HepG2 (cell line): ENCODE results near the gene PRKN.

ENCODE experiments used
- ARHGAP35 ChIP-seq: sonication (generic); formaldehyde crosslinking; IDR thresholded peaks from 2 replicates; pipeline ENCODE4 v1.9.0; 2022; ENCODE audit warnings: mild to moderate bottlenecking, inconsistent platforms, moderate library complexity, missing genetic modification reagents, borderline replicate concordance
- EP300 ChIP-seq, 3 experiments: sonication (generic) in 1 of 3; formaldehyde crosslinking in 1 of 3; IDR thresholded peaks; 2 replicates each; pipeline versions ENCODE4 v1.5.1 to v1.6.1; 2011 to 2020; ENCODE audit warnings: low read depth in 2 of 3, low read length in 2 of 3, borderline replicate concordance in 1 of 3, improper control_type of control experiment in 1 of 3, mild to moderate bottlenecking in 1 of 3, missing genetic modification reagents in 1 of 3, moderate library complexity in 1 of 3
- EZH2 ChIP-seq: conservative IDR thresholded peaks from 2 replicates; pipeline ENCODE4 v1.6.1; 2012; ENCODE audit warnings: mild to moderate bottlenecking, low read depth, low read length, moderate library complexity
- NONO ChIP-seq, 2 experiments: fragments of 450-650 bp in 1 of 2; sonication (generic) in 1 of 2; formaldehyde crosslinking in 1 of 2; IDR thresholded peaks in 1 of 2; conservative IDR thresholded peaks in 1 of 2; 2 replicates each; pipeline versions ENCODE4 v1.6.1 to v1.8.0; 2017 to 2022; ENCODE audit warnings: mild to moderate bottlenecking in 1 of 2, missing genetic modification reagents in 1 of 2, moderate library complexity in 1 of 2
- TAF1 ChIP-seq: sonication (generic); formaldehyde crosslinking; IDR thresholded peaks from 2 replicates; pipeline ENCODE4 v1.4.0; 2020; ENCODE audit warnings: missing genetic modification reagents
- TBP ChIP-seq: sonication (generic); formaldehyde crosslinking; IDR thresholded peaks from 2 replicates; pipeline ENCODE4 v1.5.0; 2020; ENCODE audit warnings: missing genetic modification reagents
- ZNF160 ChIP-seq: sonication (generic); formaldehyde crosslinking; IDR thresholded peaks from 2 replicates; pipeline ENCODE4 v1.8.0; 2022; ENCODE audit warnings: mild to moderate bottlenecking, inconsistent platforms, missing genetic modification reagents
- TF ChIP-seq, protein P1 (sequence below): sonication (generic); formaldehyde crosslinking; IDR thresholded peaks from 2 replicates; pipeline ENCODE4 v1.4.0; 2020; ENCODE audit warnings: missing genetic modification reagents
- TF ChIP-seq, protein P2 (sequence below): sonication (generic); formaldehyde crosslinking; IDR thresholded peaks from 2 replicates; pipeline ENCODE4 v1.5.0; 2020; ENCODE audit warnings: mild to moderate bottlenecking, missing genetic modification reagents, moderate library complexity
- TF ChIP-seq, protein P3 (sequence below), 2 experiments: fragments of 450-650 bp in 1 of 2; sonication (generic) in 1 of 2; formaldehyde crosslinking in 1 of 2; IDR thresholded peaks; 2 replicates each; pipeline versions ENCODE4 v1.6.1 to v1.8.0; 2016 to 2022; ENCODE audit warnings: antibody characterized with exemption in 1 of 2, mild to moderate bottlenecking in 1 of 2, missing genetic modification reagents in 1 of 2
- TF ChIP-seq, protein P4 (sequence below): sonication (generic); formaldehyde crosslinking; IDR thresholded peaks from 2 replicates; pipeline ENCODE4 v1.5.1; 2020; ENCODE audit warnings: missing genetic modification reagents, mild to moderate bottlenecking, borderline replicate concordance

DNA sequence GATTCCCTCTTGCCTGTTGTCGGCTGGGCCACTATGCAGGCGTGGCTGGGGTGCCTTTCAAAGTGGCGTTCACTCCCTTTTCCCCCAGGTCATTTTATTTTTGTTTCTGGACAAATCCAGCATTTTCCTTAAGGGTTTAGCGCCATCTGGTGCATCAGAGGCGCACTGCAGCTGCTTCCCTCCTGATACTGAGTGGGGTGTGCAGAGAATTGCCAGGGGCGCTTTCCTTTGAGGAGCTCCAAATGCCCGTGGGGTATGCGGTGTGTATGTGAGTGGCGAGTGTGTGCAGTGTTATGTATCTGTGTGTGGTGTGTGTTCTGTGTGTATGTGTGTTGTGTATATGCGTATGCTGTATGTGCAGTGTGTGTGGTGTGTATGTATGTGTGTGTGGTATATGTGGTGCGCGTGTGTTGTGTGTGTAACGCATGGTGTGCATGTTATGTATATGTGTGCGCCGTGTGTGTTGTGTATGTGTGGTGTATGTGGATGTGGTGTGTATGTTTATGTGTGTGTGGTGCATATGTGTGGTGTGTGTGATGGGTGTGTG, 1353.6 kb downstream of the PRKN start:
- TF ChIP-seq, protein P1, sequence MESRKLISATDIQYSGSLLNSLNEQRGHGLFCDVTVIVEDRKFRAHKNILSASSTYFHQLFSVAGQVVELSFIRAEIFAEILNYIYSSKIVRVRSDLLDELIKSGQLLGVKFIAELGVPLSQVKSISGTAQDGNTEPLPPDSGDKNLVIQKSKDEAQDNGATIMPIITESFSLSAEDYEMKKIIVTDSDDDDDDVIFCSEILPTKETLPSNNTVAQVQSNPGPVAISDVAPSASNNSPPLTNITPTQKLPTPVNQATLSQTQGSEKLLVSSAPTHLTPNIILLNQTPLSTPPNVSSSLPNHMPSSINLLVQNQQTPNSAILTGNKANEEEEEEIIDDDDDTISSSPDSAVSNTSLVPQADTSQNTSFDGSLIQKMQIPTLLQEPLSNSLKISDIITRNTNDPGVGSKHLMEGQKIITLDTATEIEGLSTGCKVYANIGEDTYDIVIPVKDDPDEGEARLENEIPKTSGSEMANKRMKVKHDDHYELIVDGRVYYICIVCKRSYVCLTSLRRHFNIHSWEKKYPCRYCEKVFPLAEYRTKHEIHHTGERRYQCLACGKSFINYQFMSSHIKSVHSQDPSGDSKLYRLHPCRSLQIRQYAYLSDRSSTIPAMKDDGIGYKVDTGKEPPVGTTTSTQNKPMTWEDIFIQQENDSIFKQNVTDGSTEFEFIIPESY (CRISPR knock-in tag) = no peak
- TF ChIP-seq, protein P2, sequence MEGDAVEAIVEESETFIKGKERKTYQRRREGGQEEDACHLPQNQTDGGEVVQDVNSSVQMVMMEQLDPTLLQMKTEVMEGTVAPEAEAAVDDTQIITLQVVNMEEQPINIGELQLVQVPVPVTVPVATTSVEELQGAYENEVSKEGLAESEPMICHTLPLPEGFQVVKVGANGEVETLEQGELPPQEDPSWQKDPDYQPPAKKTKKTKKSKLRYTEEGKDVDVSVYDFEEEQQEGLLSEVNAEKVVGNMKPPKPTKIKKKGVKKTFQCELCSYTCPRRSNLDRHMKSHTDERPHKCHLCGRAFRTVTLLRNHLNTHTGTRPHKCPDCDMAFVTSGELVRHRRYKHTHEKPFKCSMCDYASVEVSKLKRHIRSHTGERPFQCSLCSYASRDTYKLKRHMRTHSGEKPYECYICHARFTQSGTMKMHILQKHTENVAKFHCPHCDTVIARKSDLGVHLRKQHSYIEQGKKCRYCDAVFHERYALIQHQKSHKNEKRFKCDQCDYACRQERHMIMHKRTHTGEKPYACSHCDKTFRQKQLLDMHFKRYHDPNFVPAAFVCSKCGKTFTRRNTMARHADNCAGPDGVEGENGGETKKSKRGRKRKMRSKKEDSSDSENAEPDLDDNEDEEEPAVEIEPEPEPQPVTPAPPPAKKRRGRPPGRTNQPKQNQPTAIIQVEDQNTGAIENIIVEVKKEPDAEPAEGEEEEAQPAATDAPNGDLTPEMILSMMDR (CRISPR knock-in tag) = peak; percentile 92
- TF ChIP-seq EP300 (IDR thresholded peaks at IDR 0.05; ENCODE audit: low read depth in 2 of 2, low read length in 2 of 2) (no peak), EP300 (CRISPR knock-in tag; IDR thresholded peaks at IDR 0.05; ENCODE audit: borderline replicate concordance) (no peak), NONO (IDR thresholded peaks at IDR 0.05) (no peak), NONO (CRISPR knock-in tag; conservative IDR thresholded peaks at IDR 0.05) (no peak), ARHGAP35 (CRISPR knock-in tag) (no peak), TBP (no peak), ZNF160 (CRISPR knock-in tag) (no peak), EZH2 (no peak), TAF1 (CRISPR knock-in tag) (no peak)
- TF ChIP-seq, protein P3, sequence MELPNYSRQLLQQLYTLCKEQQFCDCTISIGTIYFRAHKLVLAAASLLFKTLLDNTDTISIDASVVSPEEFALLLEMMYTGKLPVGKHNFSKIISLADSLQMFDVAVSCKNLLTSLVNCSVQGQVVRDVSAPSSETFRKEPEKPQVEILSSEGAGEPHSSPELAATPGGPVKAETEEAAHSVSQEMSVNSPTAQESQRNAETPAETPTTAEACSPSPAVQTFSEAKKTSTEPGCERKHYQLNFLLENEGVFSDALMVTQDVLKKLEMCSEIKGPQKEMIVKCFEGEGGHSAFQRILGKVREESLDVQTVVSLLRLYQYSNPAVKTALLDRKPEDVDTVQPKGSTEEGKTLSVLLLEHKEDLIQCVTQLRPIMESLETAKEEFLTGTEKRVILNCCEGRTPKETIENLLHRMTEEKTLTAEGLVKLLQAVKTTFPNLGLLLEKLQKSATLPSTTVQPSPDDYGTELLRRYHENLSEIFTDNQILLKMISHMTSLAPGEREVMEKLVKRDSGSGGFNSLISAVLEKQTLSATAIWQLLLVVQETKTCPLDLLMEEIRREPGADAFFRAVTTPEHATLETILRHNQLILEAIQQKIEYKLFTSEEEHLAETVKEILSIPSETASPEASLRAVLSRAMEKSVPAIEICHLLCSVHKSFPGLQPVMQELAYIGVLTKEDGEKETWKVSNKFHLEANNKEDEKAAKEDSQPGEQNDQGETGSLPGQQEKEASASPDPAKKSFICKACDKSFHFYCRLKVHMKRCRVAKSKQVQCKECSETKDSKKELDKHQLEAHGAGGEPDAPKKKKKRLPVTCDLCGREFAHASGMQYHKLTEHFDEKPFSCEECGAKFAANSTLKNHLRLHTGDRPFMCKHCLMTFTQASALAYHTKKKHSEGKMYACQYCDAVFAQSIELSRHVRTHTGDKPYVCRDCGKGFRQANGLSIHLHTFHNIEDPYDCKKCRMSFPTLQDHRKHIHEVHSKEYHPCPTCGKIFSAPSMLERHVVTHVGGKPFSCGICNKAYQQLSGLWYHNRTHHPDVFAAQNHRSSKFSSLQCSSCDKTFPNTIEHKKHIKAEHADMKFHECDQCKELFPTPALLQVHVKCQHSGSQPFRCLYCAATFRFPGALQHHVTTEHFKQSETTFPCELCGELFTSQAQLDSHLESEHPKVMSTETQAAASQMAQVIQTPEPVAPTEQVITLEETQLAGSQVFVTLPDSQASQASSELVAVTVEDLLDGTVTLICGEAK (IDR thresholded peaks at IDR 0.05) = no peak
- TF ChIP-seq, protein P3 (CRISPR knock-in tag; IDR thresholded peaks at IDR 0.05) = no peak
- TF ChIP-seq, protein P4, sequence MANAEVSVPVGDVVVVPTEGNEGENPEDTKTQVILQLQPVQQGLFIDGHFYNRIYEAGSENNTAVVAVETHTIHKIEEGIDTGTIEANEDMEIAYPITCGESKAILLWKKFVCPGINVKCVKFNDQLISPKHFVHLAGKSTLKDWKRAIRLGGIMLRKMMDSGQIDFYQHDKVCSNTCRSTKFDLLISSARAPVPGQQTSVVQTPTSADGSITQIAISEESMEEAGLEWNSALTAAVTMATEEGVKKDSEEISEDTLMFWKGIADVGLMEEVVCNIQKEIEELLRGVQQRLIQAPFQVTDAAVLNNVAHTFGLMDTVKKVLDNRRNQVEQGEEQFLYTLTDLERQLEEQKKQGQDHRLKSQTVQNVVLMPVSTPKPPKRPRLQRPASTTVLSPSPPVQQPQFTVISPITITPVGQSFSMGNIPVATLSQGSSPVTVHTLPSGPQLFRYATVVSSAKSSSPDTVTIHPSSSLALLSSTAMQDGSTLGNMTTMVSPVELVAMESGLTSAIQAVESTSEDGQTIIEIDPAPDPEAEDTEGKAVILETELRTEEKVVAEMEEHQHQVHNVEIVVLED (CRISPR knock-in tag) = no peak
